CD4-positive, alpha-beta memory T cell (primary cell): Measurements from ENCODE around the gene PACSIN1. TPM values are rescaled to one million over a fixed set of nuclear protein-coding genes. Genes with fewer than 3 reads are reported as not detected.

Experiments used
- CTCF ChIA-PET: fragments of 350-600 bp; sonication (Branson Sonifier 250); formaldehyde crosslinking; loops from one replicate; lab custom pipeline; 2021; ENCODE audit warnings: inconsistent platforms; ENCODE audit not compliant: partially characterized antibody; lab: Charles Lee
- POLR2A ChIA-PET: fragments of 350-600 bp; sonication (Branson Sonifier 250); formaldehyde crosslinking; loops from one replicate; lab custom pipeline; 2021; ENCODE audit not compliant: partially characterized antibody; lab: Charles Lee
- DNase-seq, 5 donors: peaks; one replicate each; pipeline versions ENCODE4 v3.0.0 to v3.0.0-alpha.2; 2020 to 2022; ENCODE audit warnings: mixed read lengths in 1 of 5
- H3K27ac ChIP-seq: one replicate; pipeline ENCODE4 v1.7.0; 2013; ENCODE audit warnings: low read depth, low read length
- H3K27me3 ChIP-seq: 2 replicates; pipeline ENCODE4 v1.7.0; 2013; ENCODE audit warnings: mild to moderate bottlenecking, low read length, moderate library complexity; ENCODE audit not compliant: insufficient read depth
- H3K36me3 ChIP-seq: 2 replicates; pipeline ENCODE4 v1.7.0; 2013; ENCODE audit warnings: mild to moderate bottlenecking, low read length, moderate library complexity; ENCODE audit not compliant: insufficient read depth
- H3K4me1 ChIP-seq: 2 replicates; pipeline ENCODE4 v1.7.0; 2013; ENCODE audit warnings: mild to moderate bottlenecking, low read length, moderate library complexity; ENCODE audit not compliant: insufficient read depth
- H3K4me3 ChIP-seq, 2 donors: one replicate each; pipeline ENCODE4 v1.7.0; 2013; ENCODE audit warnings: low read length in 2 of 2, mild to moderate bottlenecking in 1 of 2
- H3K9me3 ChIP-seq, 2 donors: one replicate each; pipeline ENCODE4 v1.7.0; 2013; ENCODE audit warnings: low read length in 2 of 2, control low read depth in 1 of 2; ENCODE audit not compliant: control insufficient read depth in 1 of 2
- H3K27ac Mint-ChIP-seq, 7 donors: one replicate each; pipeline ENCODE4 v1.8.0; 2020 to 2021; ENCODE audit warnings: mixed read lengths in 7 of 7, mild to moderate bottlenecking in 6 of 7, inconsistent platforms in 3 of 7, moderate library complexity in 3 of 7
- H3K27me3 Mint-ChIP-seq, 2 donors: one replicate each; pipeline ENCODE4 v1.8.0; 2020 to 2021; ENCODE audit warnings: mixed read lengths in 2 of 2
- H3K36me3 Mint-ChIP-seq, 2 donors: one replicate each; pipeline ENCODE4 v1.8.0; 2020 to 2021; ENCODE audit warnings: mixed read lengths in 2 of 2, inconsistent platforms in 1 of 2, mild to moderate bottlenecking in 1 of 2
- H3K4me1 Mint-ChIP-seq, 4 donors: one replicate each; pipeline ENCODE4 v1.8.0; 2020 to 2021; ENCODE audit warnings: mixed read lengths in 4 of 4, mild to moderate bottlenecking in 1 of 4
- H3K4me3 Mint-ChIP-seq, 8 donors: one replicate each; pipeline ENCODE4 v1.8.0; 2020 to 2021; ENCODE audit warnings: mixed read lengths in 8 of 8, mild to moderate bottlenecking in 7 of 8, moderate library complexity in 6 of 8, inconsistent platforms in 3 of 8
- H3K9me3 Mint-ChIP-seq, 8 donors: one replicate each; pipeline ENCODE4 v1.8.0; 2020 to 2021; ENCODE audit warnings: mixed read lengths in 8 of 8, mild to moderate bottlenecking in 5 of 8, inconsistent platforms in 3 of 8, moderate library complexity in 1 of 8
- intact Hi-C: fragments of 100-400 bp; cut with micrococcal nuclease; formaldehyde crosslinking; loops from one replicate; pipeline ENCODE4 v1.15.1; 2023
- polyA plus RNA-seq, 2 donors: library from polyadenylated mRNA; unstranded; fragments of 300-500 nt; fragmentation: Illumina TruSeq; gene quantifications; one replicate each; pipeline ENCODE4 v1.2.3, GENCODE V29; 2021
- total RNA-seq, 2 experiments: library from RNA; stranded (reverse); gene quantifications; one replicate each; pipeline ENCODE4 v1.2.3, GENCODE V29; 2021

Gene PACSIN1
- total and polyA plus RNA-seq, 4 experiments from 2014 or later = 0.92 to 2.3 (median 2.0) TPM; not detected in 1

DNA sequence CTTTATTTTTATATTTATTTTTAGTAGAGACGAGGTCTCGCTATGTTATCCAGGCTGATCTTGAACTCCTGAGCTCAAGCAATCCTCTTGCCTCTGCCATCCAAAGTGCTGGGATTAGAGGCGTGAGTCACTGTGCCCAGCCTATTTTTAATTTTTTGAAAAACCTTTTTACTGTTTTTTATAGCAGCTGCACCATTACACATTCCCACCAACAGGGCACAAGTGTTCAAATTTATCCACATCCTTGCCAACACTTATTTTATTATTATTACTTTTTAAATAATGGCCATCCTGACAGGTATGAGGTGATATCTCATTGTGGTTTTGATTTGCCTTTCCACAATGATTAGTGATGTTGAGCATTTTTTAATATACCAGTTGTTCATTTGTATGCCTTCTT is 42.5 kb downstream of the PACSIN1 start:
- Histone ChIP-seq H3K27me3 (no peaks in the 10 kb centered on the region), H3K4me1 (no peaks in the 10 kb centered on the region), H3K4me3 (no peak overlapping the region), H3K36me3 (no peaks in the 10 kb centered on the region), H3K9me3 (no peaks in the 10 kb centered on the region), H3K27ac (no peak overlapping the region)
- H3K27ac Mint-ChIP-seq = no peak overlapping the region
- CTCF ChIA-PET = no interaction called here
- no peak overlapping the region for H3K4me3 Mint-ChIP-seq
- H3K4me1 Mint-ChIP-seq = no peaks in the 10 kb centered on the region
- peaks cover 0 to 7% (median 3%) of the 10 kb centered on the region in 8 donors for H3K9me3 Mint-ChIP-seq
- peaks cover 4 to 5% of the 10 kb centered on the region in 2 donors for H3K27me3 Mint-ChIP-seq
- POLR2A ChIA-PET = no interaction called here
- DNase-seq = no peak
- intact Hi-C loops = no loop called here
- no peaks in the 10 kb centered on the region for H3K36me3 Mint-ChIP-seq

- H3K4me3 Mint-ChIP-seq = no peak overlapping the region
- intact Hi-C loops = no loop called here
- ChIA-PET CTCF (interaction anchor here (0.5 kb wide), 1 partner anchor 599 kb away, joined by 3 read pairs; no protein-coding TSS in a partner anchor), POLR2A (no interaction called here)
- Histone ChIP-seq H3K4me1 (no peaks in the 10 kb centered on the region), H3K27me3 (no peaks in the 10 kb centered on the region), H3K4me3 (no peak overlapping the region), H3K27ac (no peak overlapping the region), H3K36me3 (no peaks in the 10 kb centered on the region), H3K9me3 (no peaks in the 10 kb centered on the region)
- peaks cover 6 to 8% of the 10 kb centered on the region in 2 donors for H3K27me3 Mint-ChIP-seq
- no peaks in the 10 kb centered on the region for H3K4me1 Mint-ChIP-seq
- DNase-seq = no peak
- peaks cover 0 to 7% (median 1%) of the 10 kb centered on the region in 8 donors for H3K9me3 Mint-ChIP-seq
- H3K36me3 Mint-ChIP-seq = no peaks in the 10 kb centered on the region
- H3K27ac Mint-ChIP-seq = no peak overlapping the region
Measured at GRCh38 chr6:34509782-34510181, 43.9 kb downstream of the PACSIN1 start.

DNA sequence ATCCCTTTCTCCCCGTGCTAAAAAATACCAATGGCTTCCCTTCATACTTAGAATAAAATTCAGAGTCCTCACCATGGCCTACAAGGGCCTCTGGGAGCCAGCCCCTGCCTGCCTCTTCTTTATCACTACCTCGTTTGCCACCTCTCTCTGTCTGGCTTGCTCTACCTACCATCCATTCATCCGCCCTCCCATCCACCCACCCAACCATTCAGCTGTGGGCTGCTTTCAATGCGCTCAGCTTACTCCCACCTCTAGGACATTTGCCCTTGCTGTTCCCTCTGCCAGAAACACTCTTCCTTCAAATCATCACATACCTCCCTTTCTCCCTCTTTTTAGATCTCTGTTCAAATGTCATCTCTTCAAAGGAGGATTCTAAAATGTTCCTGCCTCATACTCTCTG is 44.4 kb downstream of the PACSIN1 start:
- no peaks in the 10 kb centered on the region for H3K9me3 ChIP-seq
- H3K27me3 ChIP-seq = no peaks in the 10 kb centered on the region
- H3K4me3 ChIP-seq = no peak overlapping the region
- Mint-ChIP-seq H3K27ac (no peak overlapping the region), H3K9me3 (peaks cover 0 to 7% (median 1%) of the 10 kb centered on the region in 8 donors), H3K27me3 (peaks cover 6 to 8% of the 10 kb centered on the region in 2 donors), H3K36me3 (no peaks in the 10 kb centered on the region), H3K4me3 (no peak overlapping the region), H3K4me1 (no peaks in the 10 kb centered on the region)
- H3K4me1 ChIP-seq = no peaks in the 10 kb centered on the region
- no peak for DNase-seq
- H3K27ac ChIP-seq = no peak overlapping the region
- H3K36me3 ChIP-seq = no peaks in the 10 kb centered on the region
- POLR2A ChIA-PET = no interaction called here
- intact Hi-C loops = no loop called here
- CTCF ChIA-PET = interaction anchor here (0.5 kb wide), 1 partner anchor 599 kb away, joined by 3 read pairs; no protein-coding TSS in a partner anchor

DNA sequence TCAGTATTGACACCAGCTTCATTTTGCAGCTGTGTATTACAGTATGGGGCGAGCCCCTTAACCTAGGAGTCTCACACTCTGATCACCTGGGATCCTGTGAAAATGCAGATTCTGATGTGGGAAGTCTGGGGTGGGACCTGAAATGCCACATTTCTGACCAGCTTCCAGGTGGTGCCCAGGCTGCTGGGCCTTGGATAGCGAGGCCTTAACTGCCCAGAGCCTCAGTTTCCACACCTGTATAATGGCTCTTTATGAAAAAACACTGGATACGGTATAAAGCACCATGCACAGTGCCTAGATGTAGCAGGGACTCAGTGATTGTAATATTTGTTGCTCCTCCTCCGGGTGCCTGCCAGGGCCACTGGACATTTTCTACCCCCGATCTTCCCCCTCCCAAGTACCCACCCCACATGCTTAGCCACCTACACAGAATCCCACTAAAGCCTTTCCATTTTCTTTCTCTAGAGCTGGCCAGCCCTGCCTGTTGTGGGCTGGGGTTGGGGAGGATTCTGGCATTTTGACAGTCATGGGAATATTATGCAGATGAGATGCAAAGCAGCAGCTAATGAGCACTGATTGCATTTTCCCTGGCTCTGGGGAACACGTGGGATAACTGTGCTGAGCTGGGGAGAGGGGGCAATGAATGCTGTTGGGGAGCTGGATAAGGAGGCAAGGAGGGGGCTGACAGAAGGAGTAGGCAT is 45.5 kb downstream of the PACSIN1 start:
- intact Hi-C loops = no loop called here

GRCh38 chr6:34511915-34512737 is 46.2 kb downstream of the PACSIN1 start:
- intact Hi-C loops = no loop called here
- no peaks in the 10 kb centered on the region for H3K36me3 Mint-ChIP-seq
- POLR2A ChIA-PET = interaction anchor here (0.6 kb wide), 1 partner anchor 15 kb away, joined by 3 read pairs; no protein-coding TSS in a partner anchor

More for the DNA sequence above, 45.5 kb downstream of the PACSIN1 start:
- Histone ChIP-seq H3K4me1 (no peaks in the 10 kb centered on the region), H3K27ac (no peak overlapping the region), H3K27me3 (no peaks in the 10 kb centered on the region), H3K36me3 (no peaks in the 10 kb centered on the region), H3K4me3 (no peak overlapping the region), H3K9me3 (no peaks in the 10 kb centered on the region)
- ChIA-PET CTCF (no interaction called here), POLR2A (no interaction called here)
- Mint-ChIP-seq H3K27ac (no peak overlapping the region), H3K4me3 (no peak overlapping the region), H3K9me3 (peaks cover 0 to 7% (median 1%) of the 10 kb centered on the region in 8 donors), H3K36me3 (no peaks in the 10 kb centered on the region), H3K27me3 (peaks cover 6 to 8% of the 10 kb centered on the region in 2 donors), H3K4me1 (no peaks in the 10 kb centered on the region)
- DNase-seq = no peak

GRCh38 chr6:34512738-34513115 is 46.9 kb downstream of the PACSIN1 start:
- Mint-ChIP-seq H3K36me3 (no peaks in the 10 kb centered on the region), H3K27me3 (peaks cover 9 to 10% of the 10 kb centered on the region in 2 donors), H3K9me3 (peaks cover 0 to 7% (median 1%) of the 10 kb centered on the region in 8 donors), H3K4me3 (no peak overlapping the region), H3K4me1 (no peaks in the 10 kb centered on the region), H3K27ac (peak overlapping the region in 1 of 7 donors; percentile 10)
- intact Hi-C loops = no loop called here
- H3K9me3 ChIP-seq = no peaks in the 10 kb centered on the region
- ChIA-PET POLR2A (interaction anchor here (0.6 kb wide), 1 partner anchor 15 kb away, joined by 3 read pairs; no protein-coding TSS in a partner anchor), CTCF (no interaction called here)
- no peak overlapping the region for H3K27ac ChIP-seq
- DNase-seq = no peak
- H3K36me3 ChIP-seq = no peaks in the 10 kb centered on the region
- H3K4me1 ChIP-seq = no peaks in the 10 kb centered on the region
- no peaks in the 10 kb centered on the region for H3K27me3 ChIP-seq
- no peak overlapping the region for H3K4me3 ChIP-seq

More at GRCh38 chr6:34511915-34512737, 46.2 kb downstream of the PACSIN1 start:
- no peaks in the 10 kb centered on the region for H3K27me3 ChIP-seq
- H3K4me3 ChIP-seq = no peak overlapping the region
- H3K36me3 ChIP-seq = no peaks in the 10 kb centered on the region
- CTCF ChIA-PET = no interaction called here
- H3K4me3 Mint-ChIP-seq = no peak overlapping the region
- DNase-seq = no peak
- no peaks in the 10 kb centered on the region for H3K4me1 ChIP-seq
- no peak overlapping the region for H3K27ac ChIP-seq
- peaks cover 8 to 10% of the 10 kb centered on the region in 2 donors for H3K27me3 Mint-ChIP-seq
- H3K27ac Mint-ChIP-seq = no peak overlapping the region
- no peaks in the 10 kb centered on the region for H3K4me1 Mint-ChIP-seq
- no peaks in the 10 kb centered on the region for H3K9me3 ChIP-seq
- peaks cover 0 to 7% (median 1%) of the 10 kb centered on the region in 8 donors for H3K9me3 Mint-ChIP-seq

GRCh38 chr6:34513646-34514045 is 47.8 kb downstream of the PACSIN1 start:
- Histone ChIP-seq H3K4me1 (no peaks in the 10 kb centered on the region), H3K27me3 (no peaks in the 10 kb centered on the region), H3K36me3 (no peaks in the 10 kb centered on the region), H3K9me3 (no peaks in the 10 kb centered on the region), H3K4me3 (no peak overlapping the region), H3K27ac (no peak overlapping the region)
- DNase-seq = no peak
- intact Hi-C loops = no loop called here
- CTCF ChIA-PET = no interaction called here
- no peak overlapping the region for H3K27ac Mint-ChIP-seq
- H3K4me1 Mint-ChIP-seq = no peaks in the 10 kb centered on the region
- POLR2A ChIA-PET = no interaction called here
- H3K4me3 Mint-ChIP-seq = no peak overlapping the region
- H3K27me3 Mint-ChIP-seq = peaks cover 9 to 10% of the 10 kb centered on the region in 2 donors
- no peaks in the 10 kb centered on the region for H3K36me3 Mint-ChIP-seq
- peaks cover 0 to 7% (median 1%) of the 10 kb centered on the region in 8 donors for H3K9me3 Mint-ChIP-seq
